Hematopoietic multipotent progenitor cell treated with erythropoietin and hydrocortisone succinate and interleukin-3 and kit ligand, for 15 days (in vitro differentiated cells): ENCODE measurements around the gene BPIFB3.
"Not testable (repeated sequence)": the region's sequence is repeated elsewhere in the genome, so short reads cannot be mapped to it uniquely, and the experiment has no call there.

Experiments used
- DNase-seq: peaks from one replicate; pipeline ENCODE4 v3.0.0-alpha.2; 2015; ENCODE audit warnings: low spot score

Gene BPIFB3

DNA sequence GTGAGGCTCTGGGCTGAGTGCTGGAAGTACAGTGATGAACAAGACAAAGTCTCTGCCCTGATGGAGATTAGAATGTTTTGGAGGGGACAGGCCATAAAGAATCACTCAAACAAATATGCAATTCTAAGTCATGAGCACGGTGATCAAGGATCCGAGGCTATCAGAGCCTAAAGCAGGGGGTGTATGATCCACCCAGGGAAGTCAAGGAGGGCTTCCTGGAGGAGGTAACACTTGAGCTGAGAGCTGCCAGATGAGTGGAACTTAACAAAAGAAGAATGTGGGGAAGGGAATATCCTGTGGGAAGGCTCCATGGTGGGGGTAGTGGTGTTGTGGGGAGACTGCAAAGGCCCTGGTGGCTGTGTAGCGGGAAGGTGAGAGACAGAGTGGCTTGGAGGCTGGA, 38.0 kb downstream of the BPIFB3 start:
- DNase-seq = no peak

DNA sequence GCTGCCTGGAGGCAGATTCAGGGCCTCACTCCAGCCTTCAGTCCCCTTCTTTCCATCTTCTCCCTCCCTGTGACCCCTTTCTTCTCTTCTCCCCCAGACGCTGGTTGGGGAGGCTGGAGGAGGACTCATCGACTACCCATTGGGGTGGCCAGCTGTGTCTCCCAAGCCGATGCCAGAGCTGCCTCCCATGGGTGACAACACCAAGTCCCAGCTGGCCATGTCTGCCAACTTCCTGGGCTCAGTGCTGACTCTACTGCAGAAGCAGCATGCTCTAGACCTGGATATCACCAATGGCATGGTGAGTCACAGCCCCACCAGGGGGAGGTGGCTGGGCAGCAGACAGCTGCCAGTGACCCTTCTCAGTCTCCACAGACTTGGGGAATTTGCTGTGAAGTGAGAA, 38.7 kb downstream of the BPIFB3 start:
- DNase-seq = no peak

GRCh38 chr20:33093074-33093473, 39.4 kb downstream of the BPIFB3 start:
- no peak for DNase-seq

DNA sequence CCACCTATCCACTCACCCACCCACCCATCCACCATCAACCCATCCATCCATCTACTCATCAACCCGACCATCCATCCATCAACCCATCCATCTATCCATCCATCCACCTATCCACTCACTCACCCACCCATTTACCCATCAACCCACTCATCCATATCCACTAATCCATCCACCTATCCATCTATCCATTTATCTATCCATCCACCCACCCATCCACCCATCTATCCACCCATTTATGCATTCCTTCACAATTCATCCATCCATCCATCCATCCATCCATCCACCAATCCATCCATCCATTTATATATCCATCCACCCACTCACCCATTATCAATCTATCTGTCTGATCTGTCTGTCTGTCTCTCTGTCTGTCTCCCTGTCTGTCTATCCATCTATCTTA, 39.9 kb downstream of the BPIFB3 start:
- no peak for DNase-seq

- DNase-seq = no peak
These were observed 41.5 kb downstream of the BPIFB3 start for GRCh38 chr20:33095249-33095648.

DNA sequence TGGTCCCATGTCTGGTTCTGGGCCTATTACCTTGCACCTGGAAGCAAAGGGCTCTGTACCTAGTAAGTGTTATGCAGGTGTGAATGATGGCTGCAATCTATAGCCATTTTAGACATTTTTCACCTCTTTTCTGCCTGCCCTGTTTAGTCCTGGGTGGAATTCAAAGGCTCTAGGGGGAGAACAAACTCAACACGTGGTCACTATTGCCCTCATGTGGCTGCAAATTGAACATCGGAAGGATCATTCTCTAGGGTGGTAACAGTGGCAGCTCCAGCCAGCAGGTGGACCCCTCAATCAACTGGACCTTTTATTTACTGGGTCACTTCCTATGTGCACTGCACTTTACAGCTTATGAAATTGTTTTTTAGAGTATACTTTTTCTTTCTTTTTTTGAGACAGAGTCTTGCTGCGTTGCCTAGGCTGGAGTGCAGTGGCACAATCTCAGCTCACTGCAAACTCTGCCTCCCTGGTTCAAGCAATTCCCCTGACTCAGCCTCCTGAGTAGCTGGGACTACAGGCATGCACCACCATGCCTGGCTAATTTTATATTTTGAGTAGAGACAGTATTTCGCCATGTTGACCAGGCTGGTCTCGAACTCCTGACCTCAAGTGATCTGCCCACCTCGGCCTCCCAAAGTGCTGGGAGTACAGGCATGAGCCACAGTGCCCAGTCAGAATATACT, 42.3 kb downstream of the BPIFB3 start:
- not testable (repeated sequence) for DNase-seq

GRCh38 chr20:33097001-33097400, 43.3 kb downstream of the BPIFB3 start:
- DNase-seq = no peak

DNA sequence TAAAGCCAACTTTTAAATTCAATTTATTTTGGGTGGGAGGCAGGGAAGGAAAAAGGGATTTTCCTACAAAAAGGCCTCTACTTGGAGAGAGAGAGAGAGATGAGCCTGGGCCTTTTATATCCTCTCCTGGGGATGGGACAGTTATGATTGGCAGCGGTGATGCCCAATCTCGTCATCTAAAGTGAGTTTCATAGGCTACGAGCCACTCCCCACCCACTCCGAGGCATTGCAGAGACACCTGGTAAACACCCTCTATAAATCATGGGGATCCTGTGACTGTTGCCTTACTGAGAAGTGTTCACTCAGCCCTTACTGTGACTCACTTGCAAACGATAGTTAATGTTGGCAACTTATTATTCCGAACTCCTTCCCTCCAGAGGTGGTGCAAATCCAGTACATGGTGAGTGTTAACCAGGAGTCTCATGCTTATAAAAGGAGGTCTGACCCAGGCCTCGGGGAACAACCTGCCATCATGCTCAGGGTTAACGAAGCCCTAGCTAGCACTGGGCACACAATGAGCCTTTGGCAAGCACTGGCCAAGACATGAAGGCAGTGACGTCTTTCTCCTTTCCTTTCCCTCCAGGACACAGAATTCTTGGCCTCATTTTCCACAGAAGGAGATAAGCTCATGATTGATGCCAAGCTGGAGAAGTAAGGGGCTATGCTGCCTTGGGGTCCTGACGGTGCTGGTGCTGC, 46.3 kb downstream of the BPIFB3 start:
- DNase-seq = no peak

DNA sequence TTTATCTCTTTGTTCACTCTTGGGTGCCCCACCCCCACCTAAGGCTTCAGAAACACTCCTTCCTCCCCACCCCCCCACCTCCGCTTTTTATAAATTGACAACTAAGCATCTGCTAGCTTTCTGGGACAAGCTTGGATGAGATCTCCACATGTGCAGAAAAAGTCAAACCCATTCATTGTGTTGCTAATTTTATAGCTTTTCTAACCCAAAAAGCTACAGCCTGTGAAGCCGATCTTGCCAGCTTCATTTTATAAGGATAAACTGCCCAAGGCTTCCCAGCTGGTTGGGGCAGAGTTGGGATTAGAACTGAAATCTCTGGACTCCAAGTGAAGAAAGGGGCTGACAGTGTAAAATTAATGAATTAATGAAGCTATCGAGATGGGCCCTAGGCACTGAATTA, 49.9 kb downstream of the BPIFB3 start:
- DNase-seq = no peak

- no peak for DNase-seq
These were observed 50.6 kb downstream of the BPIFB3 start for GRCh38 chr20:33104336-33104735.

DNA sequence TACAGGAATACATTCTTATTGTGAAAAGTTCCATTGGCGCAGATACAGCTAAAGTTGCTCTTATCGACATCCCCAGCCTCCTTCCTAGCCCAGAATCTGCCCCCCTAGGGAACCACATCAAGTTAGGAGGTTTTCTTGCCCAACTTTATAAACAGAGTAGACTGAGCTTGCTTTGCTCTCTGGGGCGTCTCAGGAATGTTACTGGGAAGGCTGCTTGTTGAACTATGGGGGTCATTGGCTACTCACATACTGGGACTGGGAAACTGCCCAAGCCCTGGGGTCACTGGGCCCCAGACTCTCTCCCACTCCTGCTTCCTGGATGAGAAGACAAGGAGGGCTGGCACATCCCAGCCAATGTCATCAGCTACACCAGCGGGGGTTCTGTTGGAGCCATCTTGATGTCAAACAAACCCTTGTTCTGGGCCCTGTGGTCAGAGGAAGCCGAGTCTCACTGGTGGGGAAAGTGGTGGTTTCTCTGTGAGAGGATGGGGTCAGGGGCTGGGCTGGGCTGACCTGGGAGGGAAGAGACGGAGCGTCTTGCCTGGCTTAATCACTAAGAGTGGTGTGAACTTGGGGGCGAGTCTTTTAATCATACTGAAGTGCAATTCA, 51.7 kb downstream of the BPIFB3 start:
- DNase-seq = no peak

DNA sequence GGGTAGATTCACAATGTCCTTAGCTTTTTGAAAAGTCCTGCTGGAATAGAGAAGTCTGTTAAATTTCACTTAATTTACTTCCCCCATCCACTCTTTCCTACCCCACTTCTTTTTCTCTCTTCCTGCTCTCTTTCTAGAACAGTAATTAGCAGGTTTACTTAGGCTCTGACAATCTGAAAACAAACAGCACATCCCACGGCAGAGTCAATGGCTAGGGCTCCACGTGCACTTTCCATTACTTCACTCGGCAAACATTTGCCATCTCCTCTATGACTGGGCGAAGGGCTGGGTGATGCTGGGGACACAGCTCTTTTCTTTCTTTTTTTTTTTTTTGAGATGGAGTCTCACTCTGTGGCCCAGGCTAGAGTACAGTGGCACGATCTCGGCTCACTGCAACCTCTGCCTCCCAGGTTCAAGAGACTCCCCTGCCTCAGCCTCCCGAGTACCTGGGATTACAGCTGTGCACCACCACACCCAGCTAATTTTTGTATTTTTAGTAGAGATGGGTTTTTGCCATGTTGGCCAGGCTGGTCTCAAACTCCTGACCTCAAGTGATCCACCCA, 52.4 kb downstream of the BPIFB3 start:
- DNase-seq = not testable (repeated sequence)

- DNase-seq = no peak
These were observed 55.0 kb downstream of the BPIFB3 start for GRCh38 chr20:33108661-33109060.

- DNase-seq = no peak
These were observed 56.6 kb downstream of the BPIFB3 start for GRCh38 chr20:33110147-33110825.

- no peak for DNase-seq
These were observed 57.6 kb downstream of the BPIFB3 start for GRCh38 chr20:33111306-33111705.

DNA sequence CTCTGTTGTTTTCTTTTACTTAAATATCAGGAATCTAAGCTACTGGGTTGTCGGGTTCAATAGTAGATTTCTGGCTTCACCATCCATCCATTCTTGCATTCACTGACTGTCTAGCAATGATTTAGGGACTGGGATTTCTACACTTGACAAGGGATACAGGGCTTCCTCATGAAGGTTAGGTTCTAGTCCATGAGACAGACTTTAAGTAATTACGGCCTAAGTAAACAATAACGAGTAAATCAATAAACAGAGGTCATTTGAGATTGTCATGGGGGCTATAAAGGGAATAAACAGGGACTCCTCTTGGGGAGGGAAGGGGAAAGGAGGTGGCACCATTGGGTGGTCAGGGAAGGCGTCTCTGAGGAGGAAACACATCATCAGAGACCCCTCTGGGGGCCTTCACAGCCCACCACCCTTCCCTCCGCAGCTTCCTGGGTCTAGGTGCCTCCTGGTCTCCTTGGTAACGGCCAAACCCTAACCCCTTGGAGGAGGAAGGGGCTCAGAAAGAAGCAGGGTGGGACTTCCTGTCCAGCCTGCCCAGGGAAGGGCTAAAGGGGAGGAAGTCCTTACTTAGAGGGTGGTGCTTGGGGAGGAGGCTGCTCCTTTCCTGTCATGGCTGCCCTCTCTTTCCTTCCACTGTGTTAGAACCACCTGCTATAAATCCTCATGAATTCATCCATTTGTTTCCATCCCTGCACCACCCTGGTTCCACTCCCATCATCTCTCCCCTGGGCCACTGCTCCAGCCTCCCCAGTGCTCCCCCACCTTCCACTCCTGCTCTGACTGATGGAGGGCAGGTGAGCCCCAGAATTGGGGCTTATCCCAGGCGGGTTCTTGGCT, 59.1 kb downstream of the BPIFB3 start:
- no peak for DNase-seq

DNA sequence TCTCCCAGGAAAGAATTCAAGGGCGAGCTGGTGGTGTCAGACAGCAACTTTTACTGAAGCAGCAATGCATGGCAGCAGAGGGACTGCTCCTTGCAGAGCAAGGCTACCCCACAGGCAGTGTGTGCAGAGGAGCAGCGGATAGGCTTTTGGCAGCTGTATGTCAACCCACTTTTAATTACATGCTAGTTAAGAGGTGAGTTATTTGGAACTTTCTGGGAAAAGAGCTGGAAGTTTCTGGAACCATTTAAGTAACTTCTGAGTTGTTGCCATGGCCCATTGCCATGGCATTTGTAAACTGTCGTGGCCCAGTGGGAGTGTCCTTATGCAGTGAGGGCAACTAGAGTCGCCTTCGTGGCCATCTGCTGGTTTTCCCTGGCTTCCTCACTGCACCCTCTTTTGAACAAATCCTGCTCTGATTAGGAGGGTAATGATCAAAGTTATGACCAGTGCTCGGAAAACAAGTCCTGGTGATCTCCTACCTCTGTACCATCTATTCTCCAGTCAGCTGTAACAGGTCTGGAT, 59.7 kb downstream of the BPIFB3 start:
- DNase-seq = no peak

DNA sequence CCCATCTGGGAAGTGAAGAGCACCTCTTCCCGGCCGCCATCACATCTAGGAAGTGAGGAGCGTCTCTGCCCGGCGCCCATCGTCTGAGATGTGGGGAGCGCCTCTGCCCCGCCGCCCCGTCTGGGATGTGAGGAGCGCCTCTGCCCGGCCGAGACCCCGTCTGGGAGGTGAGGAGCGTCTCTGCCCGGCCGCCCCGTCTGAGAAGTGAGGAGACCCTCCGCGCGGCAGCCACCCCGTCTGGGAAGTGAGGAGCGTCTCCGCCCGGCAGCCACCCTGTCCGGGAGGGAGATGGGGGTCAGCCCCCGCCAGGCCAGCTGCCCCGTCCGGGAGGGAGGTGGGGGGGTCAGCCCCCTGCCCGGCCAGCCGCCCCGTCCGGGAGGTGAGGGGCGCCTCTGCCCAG, 61.8 kb downstream of the BPIFB3 start:
- DNase-seq = not testable (repeated sequence)

- DNase-seq = no peak
These were observed 66.3 kb downstream of the BPIFB3 start for GRCh38 chr20:33119725-33120720.

GRCh38 chr20:33120934-33121333, 67.2 kb downstream of the BPIFB3 start:
- DNase-seq = no peak
